ENCODE results near the gene KCNK2. TPM values are rescaled to one million over a fixed set of nuclear protein-coding genes. Genes with fewer than 3 reads are reported as not detected.

KCNK2 gene
- total and polyA plus RNA-seq, 2 donors from 2014 or later, result 1.4 TPM; not detected in 1

DNA sequence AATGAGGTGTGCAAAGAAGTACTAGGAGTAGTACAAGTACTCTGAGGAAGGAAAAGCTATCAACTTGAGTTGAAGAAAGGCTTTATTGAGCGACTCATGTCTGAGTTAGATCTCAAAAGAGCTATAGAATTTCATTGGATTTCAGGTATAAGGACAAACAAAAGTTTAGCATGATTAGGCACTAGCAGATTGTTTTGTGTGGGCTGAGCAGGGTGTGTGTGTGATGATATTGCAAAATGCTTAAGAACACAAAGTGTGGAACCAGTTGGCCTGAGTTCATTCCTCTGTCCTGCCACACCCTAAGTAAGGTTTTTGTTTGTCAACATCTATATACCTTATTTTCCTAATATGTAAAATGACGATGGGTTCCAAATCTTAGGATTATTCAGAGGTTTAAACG lies 158.9 kb downstream of the KCNK2 start:
- TF ChIP-seq, protein P1, sequence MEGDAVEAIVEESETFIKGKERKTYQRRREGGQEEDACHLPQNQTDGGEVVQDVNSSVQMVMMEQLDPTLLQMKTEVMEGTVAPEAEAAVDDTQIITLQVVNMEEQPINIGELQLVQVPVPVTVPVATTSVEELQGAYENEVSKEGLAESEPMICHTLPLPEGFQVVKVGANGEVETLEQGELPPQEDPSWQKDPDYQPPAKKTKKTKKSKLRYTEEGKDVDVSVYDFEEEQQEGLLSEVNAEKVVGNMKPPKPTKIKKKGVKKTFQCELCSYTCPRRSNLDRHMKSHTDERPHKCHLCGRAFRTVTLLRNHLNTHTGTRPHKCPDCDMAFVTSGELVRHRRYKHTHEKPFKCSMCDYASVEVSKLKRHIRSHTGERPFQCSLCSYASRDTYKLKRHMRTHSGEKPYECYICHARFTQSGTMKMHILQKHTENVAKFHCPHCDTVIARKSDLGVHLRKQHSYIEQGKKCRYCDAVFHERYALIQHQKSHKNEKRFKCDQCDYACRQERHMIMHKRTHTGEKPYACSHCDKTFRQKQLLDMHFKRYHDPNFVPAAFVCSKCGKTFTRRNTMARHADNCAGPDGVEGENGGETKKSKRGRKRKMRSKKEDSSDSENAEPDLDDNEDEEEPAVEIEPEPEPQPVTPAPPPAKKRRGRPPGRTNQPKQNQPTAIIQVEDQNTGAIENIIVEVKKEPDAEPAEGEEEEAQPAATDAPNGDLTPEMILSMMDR (IDR thresholded peaks at IDR 0.05; ENCODE audit: borderline replicate concordance, extremely low read depth, insufficient read depth), result no peak
- Histone ChIP-seq H3K36me3 (ENCODE audit: control insufficient read depth in 2 of 3, insufficient read depth in 3 of 3, low read length in 3 of 3) (no peaks in the 10 kb centered on the region), H3K27ac (ENCODE audit: low read depth in 2 of 2, low read length in 2 of 2) (no peak overlapping the region), H3K9ac (ENCODE audit: low read length in 3 of 3) (no peak overlapping the region), H3K9me3 (ENCODE audit: control insufficient read depth in 2 of 3, insufficient read depth in 1 of 3, low read length in 3 of 3) (no peaks in the 10 kb centered on the region), H3K4me1 (ENCODE audit: control insufficient read depth in 2 of 3, insufficient read depth in 2 of 3, low read depth in 1 of 3, low read length in 3 of 3) (no peaks in the 10 kb centered on the region), H3K27me3 (ENCODE audit: control insufficient read depth, insufficient read depth, low read length) (no peaks in the 10 kb centered on the region), H3K4me3 (ENCODE audit: low read length in 3 of 3) (no peak overlapping the region)
- DNase-seq, result no peak
- intact Hi-C loops (cut with DNase I), result no loop called here
- FAIRE-seq, result no peak

DNA sequence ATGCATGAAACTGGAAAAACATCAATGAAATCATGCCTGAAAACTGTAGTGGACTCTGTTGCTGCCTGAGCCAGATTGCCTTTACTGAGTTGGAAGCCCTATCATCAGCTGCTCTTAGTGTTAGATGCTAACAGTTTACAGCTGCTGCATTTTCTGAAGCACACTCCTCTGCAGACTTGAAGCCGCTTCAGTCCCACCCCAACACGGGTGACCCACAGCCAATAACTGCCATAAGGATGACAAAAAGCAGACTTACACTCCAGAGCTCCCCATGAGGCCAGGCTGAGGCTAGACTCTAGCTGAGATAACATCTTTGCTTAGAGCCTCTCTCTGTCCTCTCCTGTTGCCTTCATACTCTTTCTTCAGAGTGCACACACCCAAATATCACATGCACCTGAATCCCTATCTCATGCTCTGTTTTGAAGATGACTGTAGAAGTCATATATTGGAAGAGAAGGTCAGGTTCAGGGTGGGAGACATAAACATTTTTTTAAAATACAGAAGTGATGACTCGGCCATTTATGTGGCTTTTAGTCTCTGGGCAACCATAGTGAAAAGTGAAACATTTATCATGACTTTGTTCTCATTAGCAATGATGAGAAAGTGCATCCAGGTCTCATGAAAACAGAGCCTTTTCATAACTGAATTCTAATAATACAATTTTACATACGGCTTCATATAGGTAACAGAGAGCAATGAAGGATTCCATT lies 161.0 kb downstream of the KCNK2 start:
- Histone ChIP-seq H3K36me3 (ENCODE audit: control insufficient read depth in 2 of 3, insufficient read depth in 3 of 3, low read length in 3 of 3) (no peaks in the 10 kb centered on the region), H3K27me3 (ENCODE audit: control insufficient read depth, insufficient read depth, low read length) (no peaks in the 10 kb centered on the region), H3K4me3 (ENCODE audit: low read length in 3 of 3) (no peak overlapping the region), H3K9me3 (ENCODE audit: control insufficient read depth in 2 of 3, insufficient read depth in 1 of 3, low read length in 3 of 3) (no peaks in the 10 kb centered on the region), H3K9ac (ENCODE audit: low read length in 3 of 3) (no peak overlapping the region), H3K27ac (ENCODE audit: low read depth in 2 of 2, low read length in 2 of 2) (no peak overlapping the region), H3K4me1 (ENCODE audit: control insufficient read depth in 2 of 3, insufficient read depth in 2 of 3, low read depth in 1 of 3, low read length in 3 of 3) (no peaks in the 10 kb centered on the region)
- intact Hi-C loops (cut with DNase I), result no loop called here
- no peak for DNase-seq
- TF ChIP-seq, protein P1 (IDR thresholded peaks at IDR 0.05; ENCODE audit: borderline replicate concordance, extremely low read depth, insufficient read depth), result no peak
- no peak for FAIRE-seq

DNA sequence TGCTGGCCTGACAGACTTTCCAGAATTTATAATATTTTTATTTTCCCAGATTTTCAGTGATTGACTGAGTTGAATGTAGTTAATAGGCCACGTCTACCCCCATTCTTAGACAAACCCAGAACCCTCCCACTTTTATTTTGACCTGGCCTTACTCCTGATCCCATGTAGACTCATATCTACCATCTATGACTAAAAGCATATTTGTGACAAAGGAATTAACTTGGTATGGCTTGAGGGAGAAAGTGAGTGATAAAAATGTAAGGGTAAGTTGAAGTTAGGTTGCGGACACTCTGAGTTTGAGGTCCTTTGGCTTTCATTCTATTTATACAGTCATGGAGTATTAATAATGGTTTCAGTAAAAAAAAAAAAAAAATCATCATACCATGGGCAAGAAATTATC lies 168.4 kb downstream of the KCNK2 start:
- Histone ChIP-seq H3K9me3 (ENCODE audit: control insufficient read depth in 2 of 3, insufficient read depth in 1 of 3, low read length in 3 of 3) (no peaks in the 10 kb centered on the region), H3K27me3 (ENCODE audit: control insufficient read depth, insufficient read depth, low read length) (no peaks in the 10 kb centered on the region), H3K4me3 (ENCODE audit: low read length in 3 of 3) (no peak overlapping the region), H3K9ac (ENCODE audit: low read length in 3 of 3) (no peak overlapping the region), H3K27ac (ENCODE audit: low read depth in 2 of 2, low read length in 2 of 2) (no peak overlapping the region), H3K4me1 (ENCODE audit: control insufficient read depth in 2 of 3, insufficient read depth in 2 of 3, low read depth in 1 of 3, low read length in 3 of 3) (no peaks in the 10 kb centered on the region), H3K36me3 (ENCODE audit: control insufficient read depth in 2 of 3, insufficient read depth in 3 of 3, low read length in 3 of 3) (no peaks in the 10 kb centered on the region)
- intact Hi-C loops (cut with DNase I), result no loop called here
- FAIRE-seq (no peak), DNase-seq (no peak)
- TF ChIP-seq, protein P1 (IDR thresholded peaks at IDR 0.05; ENCODE audit: borderline replicate concordance, extremely low read depth, insufficient read depth), result no peak

DNA sequence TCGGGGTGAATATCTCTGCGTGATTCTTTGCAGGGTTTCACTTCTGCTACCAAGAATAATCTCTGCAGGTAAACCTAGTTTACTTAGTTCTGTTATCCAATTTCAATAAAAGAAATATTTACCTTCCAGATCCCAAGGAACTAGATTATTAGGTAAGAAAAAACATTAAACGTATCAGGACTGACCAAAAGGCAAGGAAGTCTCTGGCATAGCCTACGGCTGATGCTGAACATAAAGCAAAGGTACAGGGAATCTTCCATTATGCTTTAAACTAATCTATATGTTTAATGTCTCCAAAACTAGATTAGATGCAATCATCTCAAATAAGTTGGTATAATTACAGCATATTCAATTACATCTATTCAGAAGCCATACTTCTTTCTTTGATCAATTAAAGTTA lies 168.9 kb downstream of the KCNK2 start:
- Histone ChIP-seq H3K4me3 (ENCODE audit: low read length in 3 of 3) (no peak overlapping the region), H3K36me3 (ENCODE audit: control insufficient read depth in 2 of 3, insufficient read depth in 3 of 3, low read length in 3 of 3) (no peaks in the 10 kb centered on the region), H3K9me3 (ENCODE audit: control insufficient read depth in 2 of 3, insufficient read depth in 1 of 3, low read length in 3 of 3) (no peaks in the 10 kb centered on the region), H3K4me1 (ENCODE audit: control insufficient read depth in 2 of 3, insufficient read depth in 2 of 3, low read depth in 1 of 3, low read length in 3 of 3) (no peaks in the 10 kb centered on the region), H3K27ac (ENCODE audit: low read depth in 2 of 2, low read length in 2 of 2) (no peak overlapping the region), H3K9ac (ENCODE audit: low read length in 3 of 3) (no peak overlapping the region), H3K27me3 (ENCODE audit: control insufficient read depth, insufficient read depth, low read length) (no peaks in the 10 kb centered on the region)
- intact Hi-C loops (cut with DNase I), result no loop called here
- FAIRE-seq, result no peak
- no peak for DNase-seq
- TF ChIP-seq, protein P1 (IDR thresholded peaks at IDR 0.05; ENCODE audit: borderline replicate concordance, extremely low read depth, insufficient read depth), result no peak

All from kidney (tissue), 14 donors.